ENCODE results near the gene CAPN5. TPM values are rescaled to one million over a fixed set of nuclear protein-coding genes. Genes with fewer than 3 reads are reported as not detected.

The CAPN5 gene
- total RNA-seq, 1 experiment from 2014 or later: 30.9 TPM

DNA sequence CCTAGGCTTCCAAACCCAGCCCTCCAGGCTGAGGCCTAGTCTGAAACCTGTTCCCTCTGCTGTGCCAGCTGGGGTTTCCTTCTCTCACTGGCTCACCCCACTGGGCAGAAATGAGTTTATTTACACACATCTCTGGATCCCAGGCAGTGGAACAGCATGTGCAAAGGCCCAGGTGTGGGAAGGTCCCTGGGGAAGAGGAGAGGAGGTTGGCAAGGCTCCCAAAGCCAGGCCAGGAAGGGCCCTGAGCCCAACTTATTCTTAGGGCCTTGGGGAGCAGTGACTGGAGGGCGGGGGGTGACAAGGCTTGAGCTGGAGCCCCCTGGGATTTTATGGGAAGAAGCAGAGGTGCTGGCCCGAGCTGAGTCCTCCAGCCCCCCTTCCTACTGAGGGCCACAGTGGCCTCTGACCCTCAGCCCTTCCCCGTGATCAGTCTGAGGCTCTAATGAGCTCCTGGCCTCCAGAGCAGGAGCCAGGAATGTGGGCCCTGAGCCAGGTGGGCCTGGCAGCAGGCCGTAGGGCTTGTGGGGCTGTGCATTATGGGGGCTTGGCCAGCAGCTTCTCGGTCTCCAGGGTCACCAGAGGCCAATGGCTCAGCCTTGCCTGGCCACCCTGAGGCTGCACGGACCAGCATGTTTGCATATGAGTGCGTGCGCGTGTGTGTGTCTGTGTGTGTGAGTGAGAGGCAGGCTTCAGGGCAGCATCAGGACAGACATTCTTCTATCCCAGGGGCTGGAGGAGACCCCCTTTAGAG, 64.2 kb downstream of the CAPN5 start:
- no peak for DNase-seq (ENCODE audit: low spot score)

DNA sequence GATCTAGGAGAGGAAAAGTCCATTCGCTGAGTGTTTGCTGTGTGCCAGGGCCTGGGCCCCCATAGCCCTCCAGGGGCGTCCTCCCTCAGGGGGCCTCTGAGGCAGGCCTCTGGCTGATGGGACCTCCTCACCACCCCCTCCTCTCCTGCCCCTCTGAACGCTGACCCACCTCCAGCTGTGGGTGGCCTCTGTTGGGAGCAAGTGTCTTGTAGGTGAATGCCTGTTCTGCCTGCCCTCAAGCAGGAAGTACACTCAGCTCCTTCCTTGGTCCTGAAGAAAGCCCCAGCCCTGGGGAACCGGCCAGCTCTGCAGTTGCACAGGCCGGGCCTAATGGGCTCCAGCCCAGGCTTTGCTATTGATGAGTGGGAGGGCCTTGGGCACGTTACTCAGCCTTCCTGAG, 64.8 kb downstream of the CAPN5 start:
- no peak for DNase-seq (ENCODE audit: low spot score)

DNA sequence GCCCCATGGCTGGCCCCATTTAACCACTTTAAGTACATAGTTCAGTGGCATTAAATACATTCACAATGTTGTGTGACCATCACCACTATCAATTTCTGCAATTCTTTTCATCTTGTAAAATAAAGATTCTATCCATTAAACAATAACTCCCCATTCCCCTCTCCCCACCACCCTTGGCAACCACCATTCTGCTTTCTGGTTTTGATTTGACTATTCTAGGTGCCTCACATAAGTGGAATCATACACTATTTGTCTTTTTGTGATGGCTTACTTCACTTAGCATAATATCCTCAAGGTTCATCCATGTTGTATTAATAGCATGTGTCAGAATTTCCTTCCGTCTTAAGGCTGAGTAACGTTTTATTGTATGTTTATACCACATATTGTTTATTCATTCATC, 68.3 kb downstream of the CAPN5 start:
- DNase-seq (ENCODE audit: low spot score): no peak

DNA sequence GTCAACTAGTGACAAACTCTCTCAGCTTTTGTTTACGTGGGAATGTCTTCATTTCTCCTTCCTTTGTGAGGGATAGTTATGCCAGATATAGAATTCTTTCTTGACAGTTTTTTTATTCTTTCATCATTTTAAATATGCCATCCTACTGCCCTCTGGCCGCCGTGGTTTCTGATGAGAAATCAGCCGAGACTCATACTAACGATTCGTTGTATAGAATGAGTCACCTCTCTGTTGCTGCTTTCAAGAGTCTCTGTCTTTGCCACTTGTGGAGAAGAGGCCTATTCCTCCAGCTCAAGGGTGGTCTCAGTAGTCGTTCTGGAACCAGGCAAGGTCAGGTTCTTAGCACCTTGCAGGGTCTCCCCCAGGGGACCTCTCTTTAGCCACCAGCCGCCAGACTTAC, 69.3 kb downstream of the CAPN5 start:
- no peak for DNase-seq (ENCODE audit: low spot score)

DNA sequence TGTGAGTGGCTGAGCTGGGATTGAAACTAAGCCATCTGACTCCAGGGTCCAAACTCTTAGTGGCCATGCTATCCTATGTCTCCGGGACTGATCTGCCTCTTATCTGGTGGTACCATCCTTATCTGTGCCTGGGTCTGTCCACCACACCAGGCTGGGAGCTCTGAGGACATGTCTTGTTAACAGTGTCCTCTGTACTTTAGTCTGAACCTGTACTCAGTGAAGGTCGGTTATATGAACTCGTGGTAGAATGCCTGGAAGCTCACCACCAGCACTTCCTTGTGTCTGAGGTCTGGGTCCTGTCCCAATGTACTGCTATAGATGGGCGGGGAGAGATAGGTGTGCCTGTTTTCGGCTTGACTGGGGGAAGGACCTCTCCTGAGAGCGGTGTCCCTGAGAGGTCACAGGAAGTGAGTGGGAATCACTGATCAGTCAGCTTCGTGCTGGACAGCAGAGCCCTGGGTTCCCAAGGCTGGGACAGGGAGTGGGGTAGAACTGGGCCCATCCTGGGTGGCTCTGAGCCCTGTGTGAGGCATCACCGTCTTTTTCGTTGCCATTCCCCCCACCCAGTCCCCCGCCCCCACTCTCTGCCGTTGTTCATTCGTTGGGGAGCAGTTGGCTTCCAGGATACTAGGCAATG, 70.1 kb downstream of the CAPN5 start:
- DNase-seq (ENCODE audit: low spot score): no peak

DNA sequence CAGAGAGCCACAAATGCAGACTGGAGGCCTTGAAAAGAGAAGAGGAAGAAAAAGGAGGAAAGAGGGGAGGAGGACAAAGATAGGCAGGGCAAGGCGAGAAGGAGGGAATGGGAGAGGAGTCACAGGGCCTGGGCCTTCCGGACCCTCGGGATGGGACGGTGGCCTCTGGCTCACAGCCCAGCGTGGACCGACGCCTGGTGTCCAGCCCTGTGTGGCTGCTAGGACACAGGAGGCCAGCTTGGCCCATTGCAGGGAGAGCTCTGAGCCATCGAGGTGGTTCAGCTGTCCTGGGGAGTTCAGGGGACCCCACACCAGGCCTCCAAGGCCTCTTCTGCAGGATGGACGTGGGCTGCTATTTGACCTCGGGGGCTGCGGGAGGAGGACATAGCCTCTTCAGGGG, 70.7 kb downstream of the CAPN5 start:
- no peak for DNase-seq (ENCODE audit: low spot score)

DNA sequence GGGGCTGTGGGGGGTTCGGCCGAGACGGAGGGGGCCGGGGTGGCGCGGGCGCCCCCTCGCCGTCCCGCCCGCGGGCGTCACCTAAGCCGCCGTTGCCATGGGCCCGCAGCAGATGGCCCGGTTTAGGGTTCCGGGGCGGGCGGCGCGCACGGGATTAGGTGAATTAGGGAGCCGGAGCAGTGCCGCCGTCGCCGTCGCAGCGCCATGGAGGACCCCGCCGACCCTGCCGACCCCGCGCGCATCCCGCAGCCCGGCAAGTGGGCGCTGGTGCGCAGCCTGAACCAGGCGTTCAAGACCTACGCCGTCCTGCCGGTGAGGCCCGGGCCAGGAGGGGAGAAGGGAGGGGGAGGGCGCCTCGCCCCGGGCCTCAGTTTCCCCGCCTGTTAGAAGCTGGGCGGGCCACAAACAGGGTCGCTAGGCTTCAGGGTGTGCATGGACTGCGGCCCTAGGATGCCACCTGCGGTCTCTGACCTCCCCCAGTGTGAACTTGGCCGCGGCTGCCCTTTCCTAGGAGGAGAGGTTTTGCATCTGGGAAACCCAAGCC, 71.4 kb downstream of the CAPN5 start:
- DNase-seq (ENCODE audit: low spot score): no peak

DNA sequence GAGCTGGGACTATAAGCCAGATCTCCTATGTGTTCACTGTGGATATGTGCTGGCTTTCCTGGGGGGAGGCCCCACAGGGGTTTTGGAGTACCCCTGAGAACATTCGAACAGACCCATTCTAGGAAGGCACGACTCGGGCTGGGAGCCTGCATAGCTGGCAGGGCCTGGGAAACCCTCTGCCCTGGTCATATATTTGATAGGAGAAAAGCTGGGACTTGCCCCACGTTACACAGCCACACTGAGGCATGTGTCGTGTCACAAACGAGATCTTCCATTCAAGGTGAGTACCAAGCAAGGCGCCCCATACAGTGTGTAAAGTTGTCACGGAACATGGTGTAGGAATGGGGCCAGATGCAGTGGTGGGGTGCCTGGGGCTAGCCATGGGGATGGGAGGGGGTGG, 72.4 kb downstream of the CAPN5 start:
- no peak for DNase-seq (ENCODE audit: low spot score)

DNA sequence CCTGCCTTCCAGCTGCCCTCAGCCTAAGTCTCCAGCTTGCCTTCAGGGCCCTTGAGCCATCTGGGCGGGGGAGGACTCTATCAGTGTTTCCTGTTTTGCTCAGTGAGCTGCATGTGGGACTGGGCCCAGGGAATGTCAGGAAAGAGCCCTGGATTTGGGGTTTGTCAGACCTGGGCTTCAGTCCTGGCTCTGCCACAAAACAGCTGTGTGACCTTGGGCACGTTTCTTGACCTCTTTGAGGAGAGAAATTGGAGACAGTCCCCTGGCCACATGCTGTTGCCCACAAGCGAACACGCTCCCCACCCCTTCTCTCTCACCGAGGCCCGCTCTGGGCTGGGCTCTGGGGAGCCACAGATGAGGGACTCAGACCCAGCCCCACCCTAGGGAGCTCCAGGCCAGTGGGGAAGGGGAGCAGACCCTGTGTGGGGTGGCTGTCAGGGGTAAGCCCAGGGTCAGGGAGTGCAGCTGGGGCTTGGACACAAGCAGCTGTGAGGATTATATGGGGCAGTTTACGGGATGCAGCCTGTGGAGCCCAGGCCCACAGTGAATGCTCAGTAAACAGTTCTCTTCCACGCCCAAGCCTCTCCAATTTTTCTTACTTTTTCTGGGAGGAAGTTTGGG, 73.6 kb downstream of the CAPN5 start:
- DNase-seq (ENCODE audit: low spot score): no peak

DNA sequence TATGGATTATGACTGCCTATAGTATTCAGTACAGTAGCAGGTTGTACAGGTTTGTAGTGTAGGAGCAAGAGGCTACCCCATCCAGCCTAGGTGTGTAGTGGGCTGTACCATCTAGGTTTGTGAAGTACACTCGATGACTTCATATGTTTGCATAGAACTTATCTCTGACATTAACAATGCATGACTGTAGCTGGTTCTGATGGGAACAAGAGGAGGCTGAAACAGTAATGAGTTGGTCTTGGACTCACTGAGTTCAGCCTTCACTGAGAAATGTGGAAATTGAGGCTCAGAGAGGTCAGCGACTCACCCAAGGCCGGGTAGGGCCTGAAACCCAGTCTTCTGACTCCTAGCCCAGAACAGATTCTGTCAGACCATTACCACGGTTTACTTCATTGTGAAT, 74.3 kb downstream of the CAPN5 start:
- peak; percentile 23 for DNase-seq (ENCODE audit: low spot score)

DNA sequence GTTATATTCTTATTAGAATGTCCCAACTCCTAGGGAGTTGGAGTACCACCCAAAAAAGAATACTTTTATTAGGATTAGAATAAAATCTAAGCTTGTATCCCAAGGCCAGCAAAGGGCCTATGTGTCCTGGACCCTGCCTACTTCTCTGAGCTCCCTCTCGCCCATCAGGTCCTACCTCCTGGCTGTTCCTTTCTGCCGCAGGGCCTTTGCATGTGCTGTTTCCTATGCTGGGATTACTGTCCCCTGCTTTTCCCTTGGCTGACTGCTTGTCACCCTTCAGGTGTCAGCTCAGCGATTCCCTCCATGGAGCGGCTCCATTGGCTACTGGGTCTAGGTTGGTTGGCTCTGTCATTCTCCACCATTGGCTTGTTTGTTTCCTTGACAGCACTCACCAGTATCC, 74.7 kb downstream of the CAPN5 start:
- no peak for DNase-seq (ENCODE audit: low spot score)

DNA sequence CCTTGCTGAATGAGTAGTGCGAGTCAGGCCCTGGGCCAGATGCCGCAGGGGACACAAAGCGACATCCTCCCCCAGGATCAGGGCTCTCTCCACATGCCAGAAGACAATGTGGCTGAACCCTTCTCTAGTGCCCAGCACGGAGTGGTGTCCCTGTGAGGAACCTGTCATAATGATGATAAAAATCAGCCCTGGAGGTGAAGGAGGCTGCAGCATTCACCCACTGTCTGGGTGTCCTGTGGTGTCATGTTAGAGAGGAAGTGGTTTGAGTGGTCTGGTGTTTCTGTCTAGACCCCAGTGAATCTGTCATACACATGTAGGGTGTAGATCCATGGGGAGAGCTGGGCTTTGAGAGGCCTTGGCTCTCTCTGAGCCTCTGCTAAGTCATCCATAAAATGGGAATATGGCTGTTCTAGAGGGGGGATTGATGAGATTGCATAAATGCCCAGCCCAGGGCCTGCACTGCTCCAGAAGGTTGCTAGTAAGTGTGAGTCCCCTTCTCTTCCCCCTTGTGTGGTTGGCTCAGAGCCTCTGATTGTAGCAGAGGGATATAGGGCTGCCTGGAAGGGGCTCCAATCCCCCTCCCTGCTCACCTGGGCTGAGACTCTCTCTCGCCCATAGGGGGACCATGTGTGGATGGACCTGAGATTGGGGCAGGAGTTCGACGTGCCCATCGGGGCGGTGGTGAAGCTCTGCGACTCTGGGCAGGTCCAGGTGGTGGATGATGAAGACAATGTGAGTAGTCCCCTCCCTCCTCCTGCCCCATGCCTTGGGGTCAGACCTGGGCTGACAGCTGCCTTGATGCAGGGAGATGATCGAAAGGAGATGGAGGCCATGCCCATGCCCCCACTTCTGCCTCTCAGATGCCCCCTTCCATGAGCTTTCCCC, 75.6 kb downstream of the CAPN5 start:
- DNase-seq (ENCODE audit: low spot score): no peak

DNA sequence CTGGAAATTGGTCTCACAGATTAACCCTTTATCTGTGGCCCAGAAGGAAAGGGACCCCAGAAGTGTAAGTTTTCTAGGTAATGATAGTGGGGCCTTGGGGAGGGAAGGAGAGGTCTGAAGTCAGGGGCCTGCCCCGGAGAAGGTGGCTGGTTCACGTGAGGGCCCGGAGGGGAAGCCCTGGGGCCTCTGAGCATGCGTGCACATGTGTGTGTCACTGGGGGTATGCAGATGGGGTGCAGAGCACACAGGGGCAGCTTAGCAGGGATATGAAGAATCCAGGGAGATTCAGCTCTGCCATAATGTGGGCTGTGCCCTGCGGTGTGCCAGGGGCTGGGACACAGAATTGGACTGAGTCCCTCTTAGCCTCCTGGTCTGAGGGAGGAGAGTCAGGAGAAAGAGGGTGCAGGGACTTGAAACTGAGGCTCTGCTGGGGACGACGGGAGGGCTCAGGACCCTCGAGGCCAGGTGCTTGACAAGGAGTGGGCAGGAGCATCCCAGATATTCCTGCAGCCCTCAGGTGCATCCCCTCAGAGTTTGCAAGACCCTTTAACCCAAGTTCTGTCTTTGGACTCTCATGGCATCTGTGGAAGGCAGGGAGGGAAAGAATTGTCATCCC, 76.7 kb downstream of the CAPN5 start:
- DNase-seq (ENCODE audit: low spot score): no peak

DNA sequence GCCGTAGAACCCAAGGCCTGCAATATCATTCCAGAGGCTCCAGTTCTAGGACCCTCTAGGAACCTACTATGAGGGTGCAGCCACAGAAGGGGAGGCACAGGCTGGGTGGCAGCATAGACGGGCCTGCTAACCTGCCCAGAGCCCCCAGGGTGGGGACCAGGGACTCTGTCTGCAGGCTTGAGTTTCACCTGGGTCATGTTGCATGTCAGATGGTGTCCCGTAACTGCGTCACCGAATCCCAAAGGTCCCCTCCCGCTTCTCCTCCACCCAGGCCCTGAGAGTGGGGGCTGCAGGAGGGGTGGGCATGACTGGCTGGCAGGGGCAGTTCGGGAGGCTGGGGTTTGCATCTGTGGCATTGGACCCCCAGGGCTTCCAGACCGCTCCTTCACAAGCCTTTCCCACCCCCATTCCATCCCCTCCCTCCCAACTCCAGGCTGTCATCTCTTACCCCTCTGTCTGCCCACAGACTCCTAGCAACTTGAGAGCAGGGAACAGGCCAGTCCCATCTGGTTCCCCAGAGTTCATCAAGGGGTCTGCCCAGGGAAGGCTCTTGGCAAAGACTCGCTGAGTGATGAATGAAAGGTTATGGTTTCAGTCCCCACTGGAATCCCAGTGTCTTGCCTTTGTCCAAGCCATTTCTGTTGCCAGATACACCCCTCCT, 77.6 kb downstream of the CAPN5 start:
- DNase-seq (ENCODE audit: low spot score): no peak

DNA sequence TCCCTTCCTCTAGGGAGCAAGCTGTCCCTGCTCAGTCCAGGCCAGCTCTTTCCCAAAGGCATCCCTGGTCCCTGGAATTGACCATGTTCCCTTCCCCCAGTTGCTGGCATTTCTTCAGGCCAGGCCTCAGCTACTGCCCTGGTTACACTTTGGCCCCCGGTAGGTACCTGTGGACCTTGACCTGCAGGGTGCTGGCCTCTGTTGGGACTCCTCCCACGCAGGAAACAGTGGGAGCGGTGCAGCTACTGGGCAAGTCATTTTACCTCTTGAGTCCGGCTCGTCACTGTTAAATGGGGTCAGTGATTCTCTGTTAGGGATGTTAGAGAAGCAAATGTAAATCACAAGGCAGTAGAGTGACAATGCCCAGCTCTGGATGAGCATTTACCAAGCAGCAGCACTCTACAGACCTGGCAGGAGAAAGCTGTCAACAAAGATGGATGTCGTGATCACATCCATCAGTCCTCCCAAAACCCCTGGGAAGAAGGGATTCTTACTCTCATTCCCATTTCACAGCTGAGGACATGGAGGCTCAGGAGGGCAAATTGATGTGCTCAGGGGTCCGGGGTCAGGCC, 78.2 kb downstream of the CAPN5 start:
- DNase-seq (ENCODE audit: low spot score): peak; percentile 19

DNA sequence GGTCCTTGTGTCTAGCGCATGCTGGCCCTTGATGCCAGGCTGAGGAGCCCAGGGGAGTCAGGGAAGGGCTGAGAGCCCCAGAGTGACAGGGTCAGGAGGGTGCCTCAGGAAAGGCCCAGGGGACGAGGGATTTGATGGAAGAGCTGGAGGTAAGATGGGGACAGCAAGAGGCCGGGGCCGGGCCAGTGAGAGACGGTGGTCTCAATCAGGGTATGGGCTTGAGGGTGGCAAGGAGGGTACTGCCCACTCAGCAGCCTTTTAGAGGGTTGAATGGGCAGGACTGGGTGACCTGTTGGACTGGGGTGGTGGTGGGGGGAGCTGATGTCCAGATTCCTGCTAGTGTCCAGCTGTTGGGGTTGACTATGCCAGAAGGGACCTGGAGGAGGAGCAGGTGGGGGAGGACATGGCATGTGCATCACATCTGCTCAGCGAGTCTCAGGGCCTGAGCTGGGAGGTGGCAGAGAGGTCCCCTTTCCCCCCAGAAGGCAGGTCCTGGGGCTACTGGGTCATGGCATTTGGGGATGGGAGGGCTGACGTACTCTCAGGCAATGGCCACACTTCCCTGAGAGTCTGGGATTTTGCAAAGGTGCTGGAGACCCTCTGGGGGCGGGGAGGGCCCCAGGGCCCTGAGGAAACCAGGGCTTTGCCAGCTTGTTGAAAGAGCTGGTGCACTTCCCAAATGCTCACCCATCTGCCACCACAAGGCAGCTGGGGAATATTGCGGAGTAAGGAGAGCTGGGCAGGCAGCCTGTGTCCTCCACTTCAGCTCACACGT, 79.7 kb downstream of the CAPN5 start:
- DNase-seq (ENCODE audit: low spot score): no peak

DNA sequence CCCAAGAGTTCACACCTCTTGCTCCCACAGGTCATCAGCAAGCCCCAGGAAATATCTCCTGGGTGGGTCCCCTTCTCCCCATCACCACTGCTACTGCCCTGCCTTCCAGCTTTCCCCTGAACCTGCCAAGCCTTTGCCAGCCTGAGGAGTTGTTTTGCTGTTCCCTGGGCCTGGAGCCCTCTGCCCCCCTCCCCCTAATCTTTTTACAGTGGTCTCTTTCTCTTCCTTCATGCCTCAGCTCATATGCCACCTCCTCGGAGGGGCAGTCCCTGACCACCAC, 80.2 kb downstream of the CAPN5 start:
- no peak for DNase-seq (ENCODE audit: low spot score)

DNA sequence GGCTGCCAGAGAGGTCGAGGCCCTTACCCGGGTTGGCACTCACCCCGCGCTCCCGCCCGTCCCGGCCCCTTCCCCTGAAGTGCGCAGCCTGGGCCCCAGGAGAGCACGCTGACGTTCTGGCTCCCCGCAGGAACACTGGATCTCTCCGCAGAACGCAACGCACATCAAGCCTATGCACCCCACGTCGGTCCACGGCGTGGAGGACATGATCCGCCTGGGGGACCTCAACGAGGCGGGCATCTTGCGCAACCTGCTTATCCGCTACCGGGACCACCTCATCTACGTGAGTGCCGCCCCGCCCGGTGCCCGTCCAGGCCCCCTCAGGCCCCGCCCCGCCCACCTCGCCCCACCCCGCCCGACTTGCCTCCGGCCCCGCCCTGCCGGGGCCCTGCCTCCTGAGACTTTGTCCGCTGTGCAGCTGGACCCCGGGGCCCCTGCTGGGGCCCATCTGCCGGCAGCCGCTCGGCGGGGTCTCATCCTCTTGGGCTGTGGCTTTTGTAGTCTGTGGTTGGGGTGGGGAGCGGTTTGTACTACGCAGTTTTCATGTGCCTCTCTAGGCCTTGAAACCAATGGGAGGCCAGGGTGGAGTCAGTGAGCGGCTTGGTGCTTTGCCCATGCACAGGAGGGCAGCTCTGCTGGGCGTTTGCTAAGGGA, 81.0 kb downstream of the CAPN5 start:
- DNase-seq (ENCODE audit: low spot score): peak; percentile 20

DNA sequence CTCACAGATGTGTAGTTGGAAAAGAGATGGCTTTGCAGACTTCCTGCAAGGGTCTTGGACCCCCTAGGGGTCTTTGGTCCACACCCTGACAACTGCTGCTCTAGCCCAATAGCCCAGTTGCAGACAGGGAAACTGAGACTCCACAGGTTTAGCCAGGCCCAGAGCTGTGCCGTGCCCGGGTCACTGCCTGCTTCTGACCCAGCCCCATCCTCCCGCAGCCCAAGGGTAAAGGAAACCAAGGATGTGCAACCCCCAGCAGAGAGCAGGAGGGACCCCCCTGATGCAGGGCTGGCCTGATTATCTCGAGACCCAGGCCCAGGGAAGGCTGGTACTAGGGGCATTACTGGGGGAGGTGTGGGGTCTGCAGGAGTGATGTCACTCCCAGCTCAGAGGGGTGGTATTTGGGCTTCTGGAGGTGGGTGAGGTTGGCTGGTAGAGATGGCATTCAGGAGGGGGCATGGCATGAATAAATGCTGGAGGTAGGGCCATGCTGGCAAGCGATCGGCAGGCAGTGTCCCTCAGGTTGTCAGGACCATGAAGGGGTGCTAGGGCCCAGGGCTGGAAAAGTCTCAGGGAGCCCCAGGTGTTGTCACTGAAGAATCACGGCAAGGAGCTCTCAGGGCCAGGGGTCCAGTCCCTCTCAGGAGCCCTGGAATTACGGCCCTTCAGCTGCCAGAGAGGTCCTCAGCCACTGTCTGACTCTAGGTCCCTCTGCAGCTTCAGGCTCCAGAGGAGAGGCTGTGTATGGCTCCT, 82.4 kb downstream of the CAPN5 start:
- no peak for DNase-seq (ENCODE audit: low spot score)
